Measurements from ENCODE around the gene TMEM121B.

TMEM121B gene

GRCh38 chr22:17083811-17084441 lies 37.2 kb downstream of the TMEM121B start:
- DNase-seq (ENCODE audit: low spot score) = no peak
- in situ Hi-C loops (cut with MboI; ENCODE audit: low sequenced_read_pairs, unreplicated experiment) = no loop called here

GRCh38 chr22:17083255-17083654 lies 37.9 kb downstream of the TMEM121B start:
- TF ChIP-seq CTCF (IDR thresholded peaks at IDR 0.05; ENCODE audit: borderline replicate concordance, control extremely low read depth, extremely low read depth, insufficient read depth, missing control alignments) = no peak
- DNase-seq (ENCODE audit: low spot score) = no peak
- in situ Hi-C loops (cut with MboI; ENCODE audit: low sequenced_read_pairs, unreplicated experiment) = no loop called here

More at GRCh38 chr22:17083811-17084441, 37.2 kb downstream of the TMEM121B start:
- no peak for TF ChIP-seq CTCF (IDR thresholded peaks at IDR 0.05; ENCODE audit: borderline replicate concordance, control extremely low read depth, extremely low read depth, insufficient read depth, missing control alignments)

GRCh38 chr22:17079572-17079971 lies 41.6 kb downstream of the TMEM121B start:
- DNase-seq (ENCODE audit: low spot score) = no peak
- in situ Hi-C loops (cut with MboI; ENCODE audit: low sequenced_read_pairs, unreplicated experiment) = no loop called here
- no peak for TF ChIP-seq CTCF (IDR thresholded peaks at IDR 0.05; ENCODE audit: borderline replicate concordance, control extremely low read depth, extremely low read depth, insufficient read depth, missing control alignments)

- TF ChIP-seq CTCF (IDR thresholded peaks at IDR 0.05; ENCODE audit: borderline replicate concordance, control extremely low read depth, extremely low read depth, insufficient read depth, missing control alignments) = no peak
- in situ Hi-C loops (cut with MboI; ENCODE audit: low sequenced_read_pairs, unreplicated experiment) = no loop called here
- no peak for DNase-seq (ENCODE audit: low spot score)
Observed at GRCh38 chr22:17077255-17077654, 43.9 kb downstream of the TMEM121B start.

- TF ChIP-seq CTCF (IDR thresholded peaks at IDR 0.05; ENCODE audit: borderline replicate concordance, control extremely low read depth, extremely low read depth, insufficient read depth, missing control alignments) = no peak
- DNase-seq (ENCODE audit: low spot score) = no peak
- in situ Hi-C loops (cut with MboI; ENCODE audit: low sequenced_read_pairs, unreplicated experiment) = loop anchor here (25.0 kb wide), 1 partner anchor 287 kb away; no protein-coding TSS in a partner anchor
Observed at GRCh38 chr22:17074648-17075002, 46.5 kb downstream of the TMEM121B start.

GRCh38 chr22:17072877-17073276 lies 48.3 kb downstream of the TMEM121B start:
- in situ Hi-C loops (cut with MboI; ENCODE audit: low sequenced_read_pairs, unreplicated experiment) = loop anchor here (25.0 kb wide), 1 partner anchor 286 kb away; no protein-coding TSS in a partner anchor
- no peak for DNase-seq (ENCODE audit: low spot score)
- no peak for TF ChIP-seq CTCF (IDR thresholded peaks at IDR 0.05; ENCODE audit: borderline replicate concordance, control extremely low read depth, extremely low read depth, insufficient read depth, missing control alignments)

Data from GM13976 (cell line).